Measurements from ENCODE around the gene WEE2.

The WEE2 gene

DNA sequence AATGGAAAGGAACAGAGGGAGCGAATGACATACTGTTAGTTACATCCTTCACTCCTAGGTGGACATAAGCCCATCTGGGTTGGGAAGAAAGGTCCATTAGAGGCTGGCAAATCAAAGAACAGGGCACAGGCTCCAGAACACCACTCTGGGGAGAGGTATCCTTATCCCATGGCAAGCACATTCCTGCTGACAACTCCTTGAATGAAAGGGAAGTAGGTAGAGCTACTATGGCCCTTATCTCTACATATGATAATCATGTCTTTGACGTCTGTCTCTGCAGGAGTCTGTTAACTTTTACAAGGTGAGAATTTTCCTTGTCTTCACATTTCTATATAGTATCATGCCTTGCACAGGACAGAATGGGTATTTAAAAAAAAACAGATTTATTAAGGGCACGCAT, 16.6 kb upstream of the WEE2 start:
- no peak for DNase-seq (ENCODE audit: low read depth)

DNA sequence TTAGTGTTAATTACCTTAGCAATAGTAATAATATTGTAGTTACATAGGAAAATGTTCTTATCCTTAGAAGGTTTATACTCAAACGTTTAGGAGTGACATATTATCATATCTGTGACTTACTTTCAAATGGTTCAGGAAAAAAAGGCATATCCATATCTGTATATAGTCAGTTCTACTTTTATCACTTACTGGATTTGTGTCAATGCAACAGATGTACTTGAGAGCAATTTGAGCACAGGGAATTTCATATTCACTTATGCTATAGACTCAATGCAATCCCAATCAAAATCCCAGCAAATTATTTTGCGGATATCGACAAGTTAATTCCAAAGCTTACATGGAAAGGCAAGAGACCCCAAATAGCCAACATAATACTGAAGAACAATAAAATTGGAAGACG, 16.2 kb upstream of the WEE2 start:
- no peak for DNase-seq (ENCODE audit: low read depth)

DNA sequence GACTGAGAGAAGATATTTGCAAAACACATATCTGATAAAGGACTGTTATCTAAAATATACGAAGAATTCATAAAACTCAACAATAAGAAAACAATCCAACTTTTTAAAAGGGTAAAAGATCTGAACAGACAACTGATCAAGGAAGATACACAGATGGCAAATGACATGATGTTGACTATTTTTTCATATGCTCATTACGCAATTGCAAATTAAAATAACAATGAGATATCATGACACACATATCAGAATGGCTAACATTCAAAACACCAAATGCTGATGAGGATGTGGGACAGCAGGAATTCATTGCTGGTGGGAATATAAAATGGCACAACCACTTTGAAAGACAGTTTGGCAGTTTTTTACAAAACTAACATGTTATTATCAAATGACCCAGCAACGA, 15.1 kb upstream of the WEE2 start:
- DNase-seq (ENCODE audit: low read depth): no peak

DNA sequence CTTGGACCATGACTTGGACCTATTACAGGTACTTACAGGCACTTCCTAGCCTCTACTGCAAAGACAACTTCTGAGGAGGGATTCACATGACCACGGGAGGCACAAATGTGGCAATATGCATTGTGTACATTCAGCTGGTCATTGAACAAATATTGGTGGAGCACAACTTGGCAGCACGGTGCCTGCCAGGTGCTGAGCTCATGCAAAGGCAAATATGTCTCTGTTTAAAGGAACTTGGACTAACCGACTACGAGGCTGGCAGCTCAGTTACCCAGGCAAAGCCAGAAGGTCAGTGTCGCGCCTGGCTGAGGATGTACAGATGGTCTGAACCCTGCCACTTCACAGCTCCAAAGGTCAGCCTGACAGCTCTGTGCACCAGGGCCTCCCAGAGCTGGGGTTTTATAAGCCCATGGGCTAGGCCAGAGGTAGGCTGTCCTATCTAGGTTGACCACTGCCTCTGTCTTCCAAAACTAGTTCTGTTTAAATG, 12.3 kb upstream of the WEE2 start:
- DNase-seq (ENCODE audit: low read depth): no peak

DNA sequence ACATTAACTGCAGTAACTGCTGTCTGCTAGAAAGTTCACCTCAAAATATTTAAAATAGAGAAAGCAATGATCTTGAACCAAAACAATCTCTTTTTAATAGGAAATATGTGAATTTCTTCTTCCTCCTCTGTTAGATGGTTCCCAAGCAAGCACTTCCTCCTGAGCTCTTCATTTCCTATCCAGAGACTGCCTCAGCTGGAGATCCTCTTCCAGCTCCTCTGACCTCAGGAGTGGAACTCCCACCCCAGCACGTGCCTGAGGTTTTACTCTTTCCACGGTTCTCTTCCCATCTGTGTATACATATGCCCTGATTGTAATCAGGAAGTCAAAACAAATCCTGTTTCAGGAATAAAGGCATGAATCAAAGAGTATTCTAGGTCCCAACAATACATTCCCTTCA, 11.8 kb upstream of the WEE2 start:
- DNase-seq (ENCODE audit: low read depth): no peak

DNA sequence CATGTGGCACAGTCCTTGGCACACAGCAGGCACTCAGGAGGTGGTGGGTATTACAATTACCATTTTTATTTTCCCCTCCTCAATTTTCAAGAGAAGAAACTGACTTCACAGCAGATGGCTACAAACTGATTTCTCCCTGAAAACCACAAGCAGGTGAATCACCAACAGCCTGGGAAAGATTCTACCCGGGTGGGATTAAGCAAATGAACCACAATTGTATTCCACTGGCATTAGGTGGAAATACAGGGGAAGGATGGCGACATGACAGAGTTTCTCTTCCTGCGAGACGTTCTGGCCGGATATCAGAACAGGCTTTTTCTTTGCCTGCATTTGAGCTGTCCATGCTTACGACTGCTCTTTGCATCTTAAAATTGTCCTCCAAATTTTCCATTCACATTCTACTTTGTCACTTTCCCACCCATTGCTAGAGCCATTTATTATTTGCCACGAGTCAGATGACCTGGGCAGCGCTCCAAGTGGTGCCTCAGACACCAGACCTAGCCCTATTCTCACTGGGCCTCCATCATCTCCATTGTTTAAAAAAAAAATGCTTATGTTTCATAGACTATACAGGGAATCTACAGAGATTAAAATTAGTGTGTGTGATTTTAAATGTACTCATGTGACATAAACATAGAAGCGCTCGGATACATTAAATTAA, 10.8 kb upstream of the WEE2 start:
- DNase-seq (ENCODE audit: low read depth): no peak

DNA sequence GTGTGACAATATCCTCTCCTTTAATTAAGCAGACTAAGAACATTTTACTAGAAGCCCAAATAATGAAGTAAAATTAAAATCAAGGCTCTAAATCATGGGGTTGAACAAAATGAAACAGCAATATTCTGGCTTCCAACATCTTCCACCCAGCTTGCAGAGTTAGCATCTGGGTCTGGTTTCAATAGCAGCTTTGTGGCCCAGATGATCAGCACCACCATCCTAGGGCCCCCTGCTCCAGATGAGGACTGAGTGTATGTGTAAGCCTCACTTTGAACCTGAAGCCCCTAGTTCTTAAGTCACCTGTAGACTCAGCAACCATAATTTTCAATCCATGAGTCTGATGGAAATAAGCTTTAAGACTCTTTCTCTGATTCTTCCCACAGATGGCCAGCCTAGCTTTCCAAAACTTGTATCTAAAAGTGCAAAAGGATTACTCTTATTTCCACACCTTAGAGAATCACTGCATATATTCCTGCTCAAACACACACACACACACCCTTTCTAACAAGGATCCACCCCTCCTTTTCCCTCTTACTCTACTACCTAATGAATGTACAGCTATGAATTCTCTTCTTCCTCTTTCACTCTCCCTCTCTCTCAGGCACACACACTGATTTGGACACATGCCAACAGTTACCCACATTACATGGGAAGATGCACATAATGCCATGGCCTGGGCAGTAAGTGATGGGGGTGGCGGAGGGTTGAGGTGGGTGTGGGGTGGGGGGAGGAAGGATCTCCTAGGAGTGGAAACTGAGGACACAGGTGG, 9.7 kb upstream of the WEE2 start:
- no peak for DNase-seq (ENCODE audit: low read depth)

DNA sequence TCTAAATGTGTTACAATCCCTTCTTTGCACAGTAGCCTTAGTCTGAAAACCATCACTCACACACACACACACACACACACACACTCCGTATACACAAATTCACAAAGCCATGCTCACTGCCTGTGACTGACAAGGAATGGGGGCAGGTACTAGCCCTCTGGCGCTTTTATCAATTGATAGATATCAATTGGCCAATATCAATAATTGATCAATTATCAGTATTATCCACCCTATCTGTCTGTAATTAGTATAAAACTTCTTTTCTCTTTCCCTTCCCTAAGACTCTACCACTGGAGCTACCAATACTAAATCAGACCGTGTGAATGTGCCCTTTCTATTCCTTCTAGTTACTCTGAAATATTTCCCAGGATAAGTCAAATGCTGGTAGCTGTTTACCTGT, 8.3 kb upstream of the WEE2 start:
- no peak for DNase-seq (ENCODE audit: low read depth)

DNA sequence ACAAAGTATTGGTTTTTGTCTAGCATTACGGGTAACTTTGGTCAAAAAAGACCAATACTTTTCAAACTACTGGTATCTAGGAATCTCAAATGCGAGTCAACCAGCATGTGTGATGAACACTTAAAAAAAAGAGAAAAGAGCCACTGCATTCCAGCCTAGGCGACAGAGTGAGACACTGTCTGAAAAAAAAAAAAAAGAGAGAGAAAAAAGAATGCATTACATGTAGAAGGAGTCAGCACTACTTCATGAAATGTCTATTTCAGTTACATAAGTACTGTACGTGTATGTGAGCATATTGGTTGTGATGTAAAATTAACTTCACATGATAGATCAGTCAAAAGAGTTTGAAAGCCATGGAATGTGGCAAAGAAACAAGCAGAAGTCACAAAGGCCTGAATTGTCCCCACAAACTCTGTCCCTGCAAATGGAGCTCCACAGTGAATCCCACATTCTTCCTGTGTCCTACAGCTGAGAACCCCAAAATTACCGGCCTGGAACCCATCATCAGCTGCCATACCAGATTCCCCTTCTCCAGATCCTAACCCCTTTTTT, 7.8 kb upstream of the WEE2 start:
- DNase-seq (ENCODE audit: low read depth): no peak

DNA sequence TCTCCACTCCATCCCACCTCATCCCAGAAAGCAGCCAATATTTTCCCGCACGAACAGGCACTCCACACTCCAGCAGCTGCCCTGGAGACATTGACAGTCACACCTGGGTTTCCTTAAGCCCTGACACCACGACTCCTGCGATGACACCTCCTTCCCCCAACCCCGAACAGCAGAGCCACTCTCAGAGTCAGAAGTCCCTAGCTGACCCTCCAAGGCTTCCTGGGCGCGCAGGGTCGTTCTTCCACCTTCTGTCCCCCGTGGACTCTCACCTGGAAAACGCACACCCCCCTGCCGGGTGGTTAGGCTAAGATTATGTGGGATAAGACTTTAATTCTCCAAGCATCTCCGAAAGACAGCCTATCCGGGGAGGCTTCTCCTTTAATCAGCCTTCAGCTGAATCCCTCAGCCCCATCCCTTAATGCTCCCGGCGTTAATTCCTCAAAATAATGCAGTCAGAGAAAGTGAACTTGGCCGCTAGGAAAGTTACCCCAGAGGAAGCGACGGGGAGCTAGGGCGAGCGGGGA, 7.2 kb upstream of the WEE2 start:
- no peak for DNase-seq (ENCODE audit: low read depth)

DNA sequence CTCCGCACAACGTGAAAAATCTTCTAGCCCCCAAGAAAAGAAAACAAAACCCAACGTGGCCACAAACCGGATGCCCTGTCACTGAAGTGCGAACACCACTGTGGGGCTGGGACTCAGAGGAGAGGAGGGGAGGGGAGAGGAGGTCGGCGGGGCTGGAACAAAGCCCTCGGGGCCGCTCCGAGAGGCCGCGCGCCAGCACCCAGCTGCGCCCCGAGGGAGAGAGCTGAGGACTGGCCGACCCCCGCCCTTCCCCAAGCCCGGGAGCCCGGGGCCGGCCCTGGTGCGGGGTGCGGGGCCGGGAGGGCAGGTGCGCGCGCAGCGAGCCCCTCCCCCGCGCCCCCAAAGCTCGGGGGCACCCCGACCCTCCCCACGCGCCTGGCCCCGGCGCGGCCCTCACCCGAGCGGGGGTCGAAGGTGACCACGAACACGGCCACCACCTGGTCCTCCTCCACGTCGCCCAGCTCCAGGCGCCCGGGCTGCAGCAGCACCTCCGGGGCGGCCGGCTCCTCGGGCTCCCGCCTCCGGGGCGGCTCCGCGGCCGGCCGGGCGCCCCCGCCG, 6.6 kb upstream of the WEE2 start:
- peak; percentile 58 for DNase-seq (ENCODE audit: low read depth)

DNA sequence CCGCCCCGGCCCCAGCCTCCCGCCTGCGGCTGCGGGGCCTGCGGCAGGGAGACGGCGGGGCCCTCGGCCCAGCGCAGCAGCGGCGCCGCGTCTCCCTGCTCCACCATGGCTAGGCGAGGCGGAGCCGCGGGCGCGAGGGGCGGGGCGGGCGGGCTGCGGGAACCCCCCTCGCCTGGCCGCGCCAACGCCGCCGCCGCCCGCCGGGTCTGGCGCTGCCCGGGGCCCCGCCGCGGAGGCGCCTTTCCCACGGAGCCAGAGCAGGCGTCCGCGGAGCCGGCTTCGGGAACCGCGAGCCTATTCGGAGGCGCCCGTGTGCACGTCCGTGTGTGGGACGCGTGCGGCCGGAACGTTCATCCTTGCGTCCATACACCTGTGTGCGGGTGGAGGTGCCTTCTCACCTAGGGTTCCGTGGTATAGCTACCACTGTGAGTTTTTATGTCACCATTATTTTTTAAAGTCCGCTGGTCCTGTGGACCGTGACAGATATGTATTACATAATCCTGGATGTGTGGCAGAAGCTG, 6.0 kb upstream of the WEE2 start, which contains the start of gene DENND11:
TSS of gene DENND11 (minus strand) at position 120 of the 521 bp plus-strand sequence. CDS start at position 107, 13 bp downstream.
- DNase-seq (ENCODE audit: low read depth): peak; percentile 37

DNA sequence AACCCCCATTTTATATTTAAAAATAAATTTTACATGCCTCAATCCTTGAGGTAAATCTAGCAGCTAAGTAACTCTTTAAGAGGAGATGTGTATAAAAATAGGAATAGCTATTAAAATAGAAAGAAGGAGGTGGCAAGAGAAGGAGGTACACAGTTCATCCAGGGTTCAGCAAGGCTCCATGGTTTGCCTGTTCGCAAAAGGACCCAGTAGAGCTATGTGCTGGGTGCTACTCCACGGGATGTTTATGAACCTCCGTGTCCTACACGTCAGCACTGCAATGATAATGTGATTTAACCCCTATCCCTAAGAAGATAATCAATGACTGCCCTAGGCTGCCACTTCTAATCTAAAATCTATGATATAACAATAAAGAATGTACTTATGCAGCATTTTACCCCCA, 5.3 kb upstream of the WEE2 start:
- DNase-seq (ENCODE audit: low read depth): no peak

DNA sequence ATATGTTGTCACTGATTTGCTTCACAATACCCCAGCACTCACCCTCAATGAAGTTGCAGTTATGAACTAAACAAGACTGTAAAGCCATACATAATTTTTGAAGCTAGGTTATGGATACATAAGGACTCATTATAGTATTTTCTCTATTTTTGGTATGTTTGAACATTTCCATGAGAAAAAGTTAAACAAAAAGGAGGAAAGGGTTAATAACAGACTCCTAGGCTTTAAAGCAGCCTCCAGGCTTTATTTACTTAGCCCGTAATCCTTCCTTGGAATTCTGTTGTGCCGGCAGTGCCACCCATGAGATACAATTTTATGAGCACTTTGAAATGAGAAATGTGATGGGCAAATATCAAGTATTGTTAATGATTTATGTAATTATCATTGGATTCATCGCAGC, 4.0 kb upstream of the WEE2 start:
- DNase-seq (ENCODE audit: low read depth): no peak

DNA sequence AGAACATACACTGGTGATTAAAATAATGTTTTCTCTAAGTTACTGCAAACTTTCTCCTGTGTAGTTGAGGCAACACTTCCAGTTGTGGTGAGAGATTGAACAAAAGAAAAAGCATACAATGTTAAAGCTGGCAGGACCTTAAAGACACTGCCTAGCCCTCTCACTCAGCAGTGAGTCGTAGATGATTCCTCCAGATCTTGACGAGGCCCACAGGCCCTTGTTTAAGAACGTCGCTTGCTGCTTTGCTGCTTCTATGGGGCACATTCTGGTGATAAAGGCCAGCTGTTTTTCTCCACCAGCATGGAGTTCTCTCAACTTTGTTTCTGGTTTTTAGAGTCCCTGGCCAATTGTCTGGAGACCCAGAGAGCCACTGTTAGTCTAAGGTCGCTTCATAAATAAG, 3.4 kb upstream of the WEE2 start:
- no peak for DNase-seq (ENCODE audit: low read depth)

DNA sequence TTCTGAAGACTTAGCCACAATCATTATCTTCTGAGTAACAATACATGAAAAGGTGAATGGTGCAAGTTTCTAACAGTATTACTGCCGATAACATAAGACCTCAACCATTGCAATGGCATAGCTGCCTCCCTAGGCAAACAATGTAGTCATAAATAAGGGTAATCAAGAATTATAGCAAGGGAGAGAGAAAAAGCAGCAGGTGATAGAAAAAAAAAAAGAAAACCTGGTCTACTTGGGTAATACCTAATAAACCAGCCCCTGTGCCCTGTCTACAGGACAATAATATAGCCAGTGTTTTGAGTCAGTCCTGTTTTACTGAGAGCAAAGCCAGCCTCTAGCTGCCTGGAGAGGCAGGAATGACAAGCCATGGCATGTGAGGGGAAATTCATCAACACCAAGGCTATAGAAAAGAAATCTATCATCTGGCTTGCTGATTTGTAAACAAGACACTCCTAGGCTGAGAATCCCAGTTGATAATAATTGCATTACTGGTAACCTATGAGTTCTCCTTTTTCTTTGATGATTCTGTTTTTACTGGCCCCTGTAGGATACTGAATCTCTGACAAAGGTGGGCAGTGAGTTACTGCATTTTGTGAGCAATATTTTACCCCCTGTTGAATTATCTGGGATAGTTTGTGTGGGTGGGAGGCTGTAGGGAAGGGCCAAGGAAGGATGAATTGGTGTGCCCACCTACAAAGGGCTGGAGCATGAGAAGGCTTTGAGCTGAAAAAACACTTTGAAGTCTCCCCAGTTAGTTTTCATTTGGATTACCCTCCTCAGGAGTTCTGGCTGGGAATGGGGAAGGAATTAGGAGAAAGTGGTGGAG, 1.7 kb upstream of the WEE2 start:
- DNase-seq (ENCODE audit: low read depth): no peak

DNA sequence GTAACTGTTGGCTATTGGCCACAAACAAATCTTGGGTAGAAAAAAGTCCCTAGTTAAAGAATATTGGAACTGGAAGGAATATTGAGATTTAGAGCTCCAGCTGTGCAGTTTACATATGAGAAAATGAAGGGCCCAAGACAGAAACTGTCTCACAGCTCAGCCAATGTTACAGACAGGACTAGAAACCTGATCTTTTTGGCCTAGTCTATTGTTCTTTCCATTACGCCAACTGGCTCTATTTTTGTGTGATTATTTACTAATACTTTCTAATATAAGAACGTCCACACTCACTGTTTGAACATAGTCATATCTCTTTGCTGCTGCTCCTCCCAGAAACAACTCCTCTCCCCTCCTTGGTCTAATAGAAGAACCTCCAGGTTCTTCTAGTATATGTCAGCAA, 1.2 kb downstream of the WEE2 start:
- DNase-seq (ENCODE audit: low read depth): no peak

DNA sequence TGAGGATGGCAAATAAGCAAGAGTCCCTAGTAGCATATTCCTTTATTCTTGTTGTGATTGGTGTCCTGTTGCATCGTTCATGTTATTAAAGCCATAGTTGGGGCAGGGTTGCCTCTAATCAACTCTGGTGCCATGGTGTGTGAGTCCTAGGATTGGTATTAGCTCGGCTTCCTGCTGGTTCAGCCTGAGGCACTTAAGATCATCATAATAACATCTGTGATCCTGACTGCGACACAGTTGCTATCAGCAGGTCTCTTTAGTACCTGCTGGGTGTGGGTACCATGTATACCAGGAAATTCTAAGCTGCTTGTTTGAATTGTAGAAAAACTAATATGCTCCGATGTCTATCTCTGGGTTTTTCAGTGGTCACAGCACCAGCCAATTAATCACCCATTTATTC, 1.6 kb downstream of the WEE2 start:
- no peak for DNase-seq (ENCODE audit: low read depth)

DNA sequence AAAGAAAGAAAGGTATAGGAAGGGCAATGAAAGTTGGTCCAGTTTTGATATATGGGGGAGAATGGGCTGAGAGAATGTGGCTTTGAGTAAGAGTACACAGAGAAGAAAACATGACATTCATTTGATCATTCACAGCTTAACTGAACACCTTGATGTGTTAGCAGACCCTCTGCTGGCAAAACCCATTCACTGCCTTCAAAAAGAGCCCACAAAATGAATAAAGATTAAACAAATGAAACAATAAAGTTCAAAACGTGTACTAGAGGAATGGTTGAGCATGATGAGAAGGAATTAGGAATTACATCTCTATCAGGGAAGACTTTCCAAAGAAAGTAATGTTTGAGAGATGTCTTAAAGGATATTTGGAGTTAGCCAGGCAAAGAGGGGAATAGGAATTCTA, 2.1 kb downstream of the WEE2 start:
- DNase-seq (ENCODE audit: low read depth): no peak

DNA sequence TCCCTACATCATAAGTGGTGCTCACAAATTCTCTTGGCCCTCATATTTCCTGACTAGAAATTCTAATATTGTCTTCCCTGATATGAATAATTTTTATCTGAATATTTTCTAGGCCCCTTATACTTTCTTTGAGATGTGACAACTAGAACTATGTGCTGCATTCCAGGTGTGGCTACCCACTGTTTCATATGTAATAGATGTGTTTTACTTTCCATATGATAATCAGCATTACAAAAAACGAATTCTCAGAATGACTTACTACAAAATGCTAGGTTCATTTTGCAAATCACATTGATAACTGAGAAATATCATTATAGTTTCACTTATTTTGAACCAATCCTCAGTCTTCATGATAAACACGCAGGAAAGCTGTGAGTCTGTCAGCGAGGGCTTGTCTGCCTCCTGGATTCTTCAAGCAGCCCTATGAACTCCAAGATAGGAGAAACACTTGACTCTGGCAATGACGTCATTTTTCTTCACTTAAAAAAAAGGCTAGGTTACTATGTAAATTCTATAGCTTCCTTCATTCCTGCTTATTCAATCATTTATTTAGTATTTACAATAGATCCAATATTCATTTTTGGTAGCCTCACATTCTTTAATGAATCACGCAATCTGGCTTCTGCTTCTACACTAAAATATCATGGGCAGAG, 4.6 kb downstream of the WEE2 start:
- no peak for DNase-seq (ENCODE audit: low read depth)

DNA sequence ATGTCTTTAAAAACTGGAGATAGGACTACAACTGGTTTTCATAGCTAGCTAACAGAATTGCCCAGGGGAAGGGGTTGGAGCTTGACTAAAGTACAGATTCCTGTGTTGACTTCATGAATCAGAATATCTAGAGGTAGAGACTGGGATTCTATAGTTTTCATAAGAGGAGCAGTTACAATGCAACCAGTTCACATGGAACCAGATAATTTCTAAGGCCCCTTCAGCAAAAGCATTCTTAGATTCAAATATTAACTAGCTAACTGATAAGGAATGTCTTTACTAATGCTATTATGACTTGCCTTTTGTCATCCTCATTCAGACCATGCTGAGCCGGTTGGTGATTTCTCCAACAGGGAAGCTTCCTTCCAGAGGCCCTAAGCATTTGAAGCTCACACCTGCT, 5.7 kb downstream of the WEE2 start:
- no peak for DNase-seq (ENCODE audit: low read depth)
